Body of pancreas (tissue), 4 donors: ENCODE data around the gene C1orf35.

Source experiments
- CTCF ChIP-seq, 7 experiments: fragments of 450-650 bp in 4 of 7; fragments of 200-600 bp in 3 of 7; sonication (generic) in 3 of 7; IDR thresholded peaks; one replicate each; pipeline ENCODE4 v1.5.1; 2016 to 2019; ENCODE audit warnings: antibody characterized with exemption in 7 of 7
- POLR2A ChIP-seq, 3 donors: fragments of 450-650 bp; IDR thresholded peaks; one replicate each; pipeline ENCODE4 v1.6.1; 2016; ENCODE audit warnings: antibody characterized with exemption in 3 of 3, mild to moderate bottlenecking in 2 of 3

GRCh38 chr1:228074954-228075730, 28.0 kb downstream of the C1orf35 start:
- TF ChIP-seq CTCF (IDR thresholded peaks at IDR 0.05) (no peak), POLR2A (IDR thresholded peaks at IDR 0.05) (no peak)
